Hypothalamus (tissue), 51 donors: Measurements from ENCODE around the gene CKAP5.
"Not testable (repeated sequence)": the region's sequence is repeated elsewhere in the genome, so short reads cannot be mapped to it uniquely, and the experiment has no call there.

ENCODE experiments used
- DNase-seq, 51 donors: peaks; one replicate each; lab custom pipeline; 2025; lab: John Stamatoyannopoulos, UW

The CKAP5 gene

GRCh38 chr11:46799725-46800124 is 46.4 kb downstream of the CKAP5 start:
- not testable (repeated sequence) for DNase-seq

GRCh38 chr11:46778416-46778815 is 67.7 kb downstream of the CKAP5 start:
- DNase-seq: no peak

- DNase-seq: no peak
These were observed 69.2 kb downstream of the CKAP5 start for GRCh38 chr11:46776878-46777277.

GRCh38 chr11:46769636-46770221 is 76.4 kb downstream of the CKAP5 start:
- DNase-seq: no peak

GRCh38 chr11:46766656-46767055 is 79.4 kb downstream of the CKAP5 start:
- no peak for DNase-seq

GRCh38 chr11:46762248-46762647 is 83.8 kb downstream of the CKAP5 start:
- DNase-seq: peak in 1 of 51 donors; percentile 16

GRCh38 chr11:46761807-46762206 is 84.3 kb downstream of the CKAP5 start:
- no peak for DNase-seq

- no peak for DNase-seq
These were observed 85.5 kb downstream of the CKAP5 start for GRCh38 chr11:46760429-46761128.

GRCh38 chr11:46759196-46759595 is 86.9 kb downstream of the CKAP5 start:
- peak in 1 of 51 donors; percentile 6 for DNase-seq

- DNase-seq: no peak
These were observed 90.1 kb downstream of the CKAP5 start for GRCh38 chr11:46755962-46756361.

- DNase-seq: no peak
These were observed 98.9 kb downstream of the CKAP5 start for GRCh38 chr11:46747150-46747549.

- DNase-seq: no peak
These were observed 100.1 kb downstream of the CKAP5 start for GRCh38 chr11:46745995-46746394.

GRCh38 chr11:46745328-46745727 is 100.8 kb downstream of the CKAP5 start:
- no peak for DNase-seq

GRCh38 chr11:46743693-46744339 is 102.3 kb downstream of the CKAP5 start:
- DNase-seq: no peak

GRCh38 chr11:46743043-46743442 is 103.0 kb downstream of the CKAP5 start:
- DNase-seq: no peak

GRCh38 chr11:46741600-46742484 is 104.2 kb downstream of the CKAP5 start:
- DNase-seq: no peak

GRCh38 chr11:46738887-46739286 is 107.2 kb downstream of the CKAP5 start:
- no peak for DNase-seq

- DNase-seq: no peak
These were observed 108.4 kb downstream of the CKAP5 start for GRCh38 chr11:46737699-46738098.

GRCh38 chr11:46736615-46737014 is 109.5 kb downstream of the CKAP5 start:
- no peak for DNase-seq

GRCh38 chr11:46736146-46736545 is 109.9 kb downstream of the CKAP5 start:
- DNase-seq: no peak

- no peak for DNase-seq
These were observed 112.8 kb downstream of the CKAP5 start for GRCh38 chr11:46733234-46733633.
